ENCODE measurements around the gene JMJD1C.

Gene JMJD1C

GRCh38 chr10:63425512-63425911, 40.3 kb downstream of the JMJD1C start:
- Histone ChIP-seq H3F3A (ENCODE audit: low read depth) (peaks cover 5% of the 10 kb centered on the region; the same call in 1 of the 2 replicates), H4K20me1 (ENCODE audit: insufficient read depth, low read length, poor library complexity, severe bottlenecking) (peaks cover 18% of the 10 kb centered on the region), H3K9ac (ENCODE audit: low read depth, low read length, poor library complexity, severe bottlenecking) (no peak overlapping the region), H3K79me2 (ENCODE audit: insufficient read depth, low read length) (peaks cover 90% of the 10 kb centered on the region), H3K9me2 (replicated peaks; ENCODE audit: low read depth, low read length) (no peaks in the 10 kb centered on the region), H3K9me3 (ENCODE audit: insufficient read depth, low read depth, low read length) (no peaks in the 10 kb centered on the region), H3K27me3 (ENCODE audit: insufficient read depth, low read length, poor library complexity, severe bottlenecking) (no peaks in the 10 kb centered on the region), H3K36me3 (ENCODE audit: insufficient read depth, low read length) (no peaks in the 10 kb centered on the region), H3K4me3 (ENCODE audit: low read length, poor library complexity, severe bottlenecking) (no peak overlapping the region), H2AFZ (ENCODE audit: low read length) (no peak overlapping the region), H3K4me1 (ENCODE audit: insufficient read depth, low read length, poor library complexity, severe bottlenecking) (peaks cover 23% of the 10 kb centered on the region), H3K4me2 (ENCODE audit: low read depth, low read length, poor library complexity, severe bottlenecking) (no peak overlapping the region)
- TF ChIP-seq, protein P1, sequence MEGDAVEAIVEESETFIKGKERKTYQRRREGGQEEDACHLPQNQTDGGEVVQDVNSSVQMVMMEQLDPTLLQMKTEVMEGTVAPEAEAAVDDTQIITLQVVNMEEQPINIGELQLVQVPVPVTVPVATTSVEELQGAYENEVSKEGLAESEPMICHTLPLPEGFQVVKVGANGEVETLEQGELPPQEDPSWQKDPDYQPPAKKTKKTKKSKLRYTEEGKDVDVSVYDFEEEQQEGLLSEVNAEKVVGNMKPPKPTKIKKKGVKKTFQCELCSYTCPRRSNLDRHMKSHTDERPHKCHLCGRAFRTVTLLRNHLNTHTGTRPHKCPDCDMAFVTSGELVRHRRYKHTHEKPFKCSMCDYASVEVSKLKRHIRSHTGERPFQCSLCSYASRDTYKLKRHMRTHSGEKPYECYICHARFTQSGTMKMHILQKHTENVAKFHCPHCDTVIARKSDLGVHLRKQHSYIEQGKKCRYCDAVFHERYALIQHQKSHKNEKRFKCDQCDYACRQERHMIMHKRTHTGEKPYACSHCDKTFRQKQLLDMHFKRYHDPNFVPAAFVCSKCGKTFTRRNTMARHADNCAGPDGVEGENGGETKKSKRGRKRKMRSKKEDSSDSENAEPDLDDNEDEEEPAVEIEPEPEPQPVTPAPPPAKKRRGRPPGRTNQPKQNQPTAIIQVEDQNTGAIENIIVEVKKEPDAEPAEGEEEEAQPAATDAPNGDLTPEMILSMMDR (conservative IDR thresholded peaks at IDR 0.05; ENCODE audit: low read length), result no peak
- TF ChIP-seq EZH2phosphoT487 (IDR thresholded peaks at IDR 0.05; ENCODE audit: borderline replicate concordance), result no peak

DNA sequence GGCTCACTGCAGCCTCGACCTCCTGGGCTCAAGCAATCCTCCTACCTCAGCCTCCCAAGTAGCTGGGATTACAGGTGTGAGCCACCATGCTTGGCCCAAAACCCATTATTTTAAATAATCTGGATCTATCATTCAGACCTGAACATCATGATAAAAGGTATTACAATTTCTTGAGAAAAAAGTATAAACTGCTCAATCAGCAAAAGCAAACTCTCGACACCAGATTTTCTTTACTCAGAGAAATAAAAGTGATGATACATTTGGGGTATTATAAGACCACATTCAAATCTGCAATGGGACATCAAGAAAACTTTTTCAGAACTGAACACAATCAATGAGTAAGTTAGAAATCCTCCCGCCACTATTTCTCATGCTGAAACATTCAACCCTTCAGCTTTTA, 41.2 kb downstream of the JMJD1C start:
- Histone ChIP-seq H3K9ac (ENCODE audit: low read depth, low read length, poor library complexity, severe bottlenecking) (no peak overlapping the region), H4K20me1 (ENCODE audit: insufficient read depth, low read length, poor library complexity, severe bottlenecking) (peaks cover 13% of the 10 kb centered on the region), H3K27me3 (ENCODE audit: insufficient read depth, low read length, poor library complexity, severe bottlenecking) (no peaks in the 10 kb centered on the region), H3K36me3 (ENCODE audit: insufficient read depth, low read length) (no peaks in the 10 kb centered on the region), H2AFZ (ENCODE audit: low read length) (no peak overlapping the region), H3K4me1 (ENCODE audit: insufficient read depth, low read length, poor library complexity, severe bottlenecking) (peaks cover 22% of the 10 kb centered on the region), H3F3A (ENCODE audit: low read depth) (peaks cover 5% of the 10 kb centered on the region; the same call in 1 of the 2 replicates), H3K9me2 (replicated peaks; ENCODE audit: low read depth, low read length) (no peaks in the 10 kb centered on the region), H3K79me2 (ENCODE audit: insufficient read depth, low read length) (peaks cover 90% of the 10 kb centered on the region), H3K4me3 (ENCODE audit: low read length, poor library complexity, severe bottlenecking) (no peak overlapping the region), H3K4me2 (ENCODE audit: low read depth, low read length, poor library complexity, severe bottlenecking) (no peak overlapping the region), H3K9me3 (ENCODE audit: insufficient read depth, low read depth, low read length) (no peaks in the 10 kb centered on the region)
- TF ChIP-seq, protein P1 (conservative IDR thresholded peaks at IDR 0.05; ENCODE audit: low read length), result no peak
- TF ChIP-seq EZH2phosphoT487 (IDR thresholded peaks at IDR 0.05; ENCODE audit: borderline replicate concordance), result no peak

DNA sequence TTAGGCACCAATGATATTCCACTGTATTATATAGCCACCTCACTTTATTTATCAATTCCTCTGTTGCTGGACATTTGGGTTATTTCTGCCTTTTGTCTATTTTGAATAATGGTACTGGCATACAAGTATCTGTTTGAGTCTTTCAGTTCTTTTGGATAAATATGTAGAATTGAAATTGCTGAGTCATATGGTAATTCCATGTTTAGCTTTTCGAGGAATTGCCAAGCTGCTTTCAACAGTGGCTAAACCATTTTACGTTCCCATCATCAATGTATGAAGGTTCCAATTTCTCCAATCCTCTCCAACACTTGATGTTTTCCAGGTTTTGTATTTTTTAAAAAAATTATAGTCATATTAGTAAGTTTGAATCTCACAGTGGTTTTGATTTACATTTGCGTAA, 42.3 kb downstream of the JMJD1C start:
- Histone ChIP-seq H3K4me1 (ENCODE audit: insufficient read depth, low read length, poor library complexity, severe bottlenecking) (peaks cover 17% of the 10 kb centered on the region), H2AFZ (ENCODE audit: low read length) (no peak overlapping the region), H3K9me3 (ENCODE audit: insufficient read depth, low read depth, low read length) (no peaks in the 10 kb centered on the region), H3K27me3 (ENCODE audit: insufficient read depth, low read length, poor library complexity, severe bottlenecking) (no peaks in the 10 kb centered on the region), H3F3A (ENCODE audit: low read depth) (peaks cover 5% of the 10 kb centered on the region; the same call in 1 of the 2 replicates), H3K9ac (ENCODE audit: low read depth, low read length, poor library complexity, severe bottlenecking) (no peak overlapping the region), H3K4me3 (ENCODE audit: low read length, poor library complexity, severe bottlenecking) (no peak overlapping the region), H3K4me2 (ENCODE audit: low read depth, low read length, poor library complexity, severe bottlenecking) (no peak overlapping the region), H3K79me2 (ENCODE audit: insufficient read depth, low read length) (peaks cover 88% of the 10 kb centered on the region), H3K36me3 (ENCODE audit: insufficient read depth, low read length) (no peaks in the 10 kb centered on the region), H3K9me2 (replicated peaks; ENCODE audit: low read depth, low read length) (no peaks in the 10 kb centered on the region), H4K20me1 (ENCODE audit: insufficient read depth, low read length, poor library complexity, severe bottlenecking) (peaks cover 8% of the 10 kb centered on the region)
- TF ChIP-seq, protein P1 (conservative IDR thresholded peaks at IDR 0.05; ENCODE audit: low read length), result no peak
- no peak for TF ChIP-seq EZH2phosphoT487 (IDR thresholded peaks at IDR 0.05; ENCODE audit: borderline replicate concordance)

Measured in Loucy (cell line).